ENCODE data around the gene SPTBN4. TPM values are rescaled to one million over a fixed set of nuclear protein-coding genes. Genes with fewer than 3 reads are reported as not detected.
A peak's percentile ranks its signal among the peaks of the same experiment; 100 is the strongest.

Gene SPTBN4
- total RNA-seq, 4 donors from 2014 or later, result 0.18 to 6.6 (median 2.0) TPM

DNA sequence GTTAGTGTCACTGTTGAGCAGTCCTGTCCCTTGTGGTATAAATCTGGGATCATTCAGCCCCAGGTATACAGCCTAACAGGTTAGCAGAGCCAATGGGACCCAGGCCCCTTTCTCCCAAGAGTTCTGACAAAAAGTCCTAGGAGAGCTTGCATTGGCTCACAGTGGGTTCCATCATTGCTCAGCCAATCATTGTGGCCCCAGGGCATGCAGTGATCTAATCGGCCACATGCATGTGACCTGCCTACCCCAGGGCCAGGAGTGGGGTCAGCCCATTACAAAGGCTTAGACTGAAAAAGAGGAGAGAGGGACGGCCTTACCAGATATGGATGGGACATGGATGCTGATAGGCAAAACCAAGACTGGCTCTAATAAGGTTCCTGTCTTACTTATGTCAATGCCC is 41.1 kb downstream of the SPTBN4 start:
- Histone ChIP-seq H3K4me1 (peaks cover 0 to 7% (median 0%) of the 10 kb centered on the region in 4 donors), H3K27ac (no peak overlapping the region), H3K36me3 (no peaks in the 10 kb centered on the region), H3K4me3 (no peak overlapping the region), H3K9me3 (no peaks in the 10 kb centered on the region), H3K27me3 (peaks cover 0 to 9% of the 10 kb centered on the region in 2 donors)
- no peak for TF ChIP-seq POLR2A (IDR thresholded peaks at IDR 0.05)
- TF ChIP-seq, protein P1, sequence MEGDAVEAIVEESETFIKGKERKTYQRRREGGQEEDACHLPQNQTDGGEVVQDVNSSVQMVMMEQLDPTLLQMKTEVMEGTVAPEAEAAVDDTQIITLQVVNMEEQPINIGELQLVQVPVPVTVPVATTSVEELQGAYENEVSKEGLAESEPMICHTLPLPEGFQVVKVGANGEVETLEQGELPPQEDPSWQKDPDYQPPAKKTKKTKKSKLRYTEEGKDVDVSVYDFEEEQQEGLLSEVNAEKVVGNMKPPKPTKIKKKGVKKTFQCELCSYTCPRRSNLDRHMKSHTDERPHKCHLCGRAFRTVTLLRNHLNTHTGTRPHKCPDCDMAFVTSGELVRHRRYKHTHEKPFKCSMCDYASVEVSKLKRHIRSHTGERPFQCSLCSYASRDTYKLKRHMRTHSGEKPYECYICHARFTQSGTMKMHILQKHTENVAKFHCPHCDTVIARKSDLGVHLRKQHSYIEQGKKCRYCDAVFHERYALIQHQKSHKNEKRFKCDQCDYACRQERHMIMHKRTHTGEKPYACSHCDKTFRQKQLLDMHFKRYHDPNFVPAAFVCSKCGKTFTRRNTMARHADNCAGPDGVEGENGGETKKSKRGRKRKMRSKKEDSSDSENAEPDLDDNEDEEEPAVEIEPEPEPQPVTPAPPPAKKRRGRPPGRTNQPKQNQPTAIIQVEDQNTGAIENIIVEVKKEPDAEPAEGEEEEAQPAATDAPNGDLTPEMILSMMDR (IDR thresholded peaks at IDR 0.05), result no peak
- DNase-seq, result no peak

DNA sequence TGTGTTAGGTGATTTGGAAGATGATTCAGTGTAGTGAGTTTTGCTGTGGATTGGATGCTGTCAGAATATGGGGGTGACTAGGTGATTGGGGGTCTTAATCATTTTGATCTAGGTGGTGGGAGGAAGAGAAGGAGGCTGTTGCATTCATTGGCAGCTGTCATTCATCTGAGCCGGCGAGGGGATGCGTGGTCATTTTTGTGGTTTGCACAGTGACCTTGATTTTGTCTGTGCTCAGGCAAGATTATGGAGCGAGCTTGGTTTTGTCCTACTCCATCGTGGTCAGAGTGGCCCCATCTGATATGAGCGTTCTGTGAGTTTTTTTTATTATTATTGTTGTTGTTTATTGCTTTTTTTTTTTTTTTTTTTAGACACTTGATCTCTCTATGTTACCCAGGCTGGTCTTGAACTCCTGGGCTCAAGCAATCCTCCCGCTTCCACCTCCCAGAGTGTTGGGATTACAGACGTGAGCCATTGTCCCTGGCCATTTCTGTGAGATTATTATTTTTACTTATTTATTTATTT is 42.0 kb downstream of the SPTBN4 start:
- no peak for DNase-seq
- no peak overlapping the region for H3K4me3 ChIP-seq
- H3K36me3 ChIP-seq, result no peaks in the 10 kb centered on the region
- no peak for TF ChIP-seq POLR2A (IDR thresholded peaks at IDR 0.05)
- TF ChIP-seq, protein P1 (IDR thresholded peaks at IDR 0.05), result no peak
- peaks cover 0 to 18% of the 10 kb centered on the region in 2 donors for H3K27me3 ChIP-seq
- peaks cover 0 to 10% (median 0%) of the 10 kb centered on the region in 4 donors for H3K4me1 ChIP-seq
- no peaks in the 10 kb centered on the region for H3K9me3 ChIP-seq
- no peak overlapping the region for H3K27ac ChIP-seq

DNA sequence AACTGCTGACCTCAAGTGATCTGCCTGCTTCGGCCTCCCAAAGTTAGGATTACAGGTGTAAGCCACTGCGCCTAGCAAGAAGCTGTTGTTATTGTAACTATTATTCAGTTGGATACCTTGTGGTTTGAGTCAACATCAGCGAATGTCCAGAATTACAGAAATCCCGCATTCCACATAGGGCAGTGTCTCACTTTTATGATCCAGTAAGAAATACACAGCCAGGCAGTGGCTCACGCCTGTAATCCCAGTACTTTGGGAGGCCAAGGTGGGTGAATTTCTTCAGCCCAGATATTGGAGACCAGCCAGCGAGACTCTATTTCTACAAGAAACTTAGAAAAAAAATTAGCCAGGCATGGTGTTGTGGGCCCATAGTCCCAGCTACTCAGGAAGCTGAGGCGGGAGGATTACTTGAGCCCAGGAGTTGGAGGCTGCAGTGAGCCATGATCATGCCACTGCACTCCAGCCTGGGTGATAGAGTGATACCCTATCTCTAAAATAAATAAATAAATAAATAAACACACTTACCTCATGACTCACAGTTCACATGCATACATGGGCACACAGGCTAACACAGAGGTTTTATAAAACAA is 43.8 kb downstream of the SPTBN4 start:
- TF ChIP-seq, protein P1 (IDR thresholded peaks at IDR 0.05), result no peak
- no peak for TF ChIP-seq POLR2A (IDR thresholded peaks at IDR 0.05)
- H3K27me3 ChIP-seq, result peaks cover 0 to 21% of the 10 kb centered on the region in 2 donors

DNA sequence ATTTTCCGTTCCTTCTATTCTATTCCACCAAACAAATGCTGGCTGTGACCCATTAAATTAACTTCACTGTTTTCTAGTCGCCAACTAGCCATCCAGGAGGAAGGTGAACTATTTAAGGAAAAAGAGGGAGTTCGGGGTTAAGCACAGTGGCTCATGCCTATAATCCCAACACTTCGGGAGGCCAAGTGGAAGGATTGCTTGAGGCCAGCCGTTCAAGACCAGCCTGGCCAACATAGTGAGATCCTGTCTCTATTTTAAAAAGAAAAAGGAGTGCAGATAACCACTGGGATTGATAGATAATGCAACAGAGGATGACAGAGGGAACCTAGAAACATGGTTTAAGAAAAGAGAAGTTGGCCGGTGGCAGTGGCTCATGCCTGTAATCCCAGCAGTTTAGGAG is 44.7 kb downstream of the SPTBN4 start:
- peaks cover 0 to 21% of the 10 kb centered on the region in 2 donors for H3K27me3 ChIP-seq
- no peaks in the 10 kb centered on the region for H3K9me3 ChIP-seq
- DNase-seq, result no peak
- no peaks in the 10 kb centered on the region for H3K36me3 ChIP-seq
- H3K4me3 ChIP-seq, result no peak overlapping the region
- H3K4me1 ChIP-seq, result peaks cover 0 to 10% (median 0%) of the 10 kb centered on the region in 4 donors
- TF ChIP-seq POLR2A (IDR thresholded peaks at IDR 0.05), result no peak
- no peak overlapping the region for H3K27ac ChIP-seq

More for the DNA sequence above, 43.8 kb downstream of the SPTBN4 start:
- DNase-seq, result no peak
- H3K4me1 ChIP-seq, result peaks cover 0 to 10% (median 0%) of the 10 kb centered on the region in 4 donors
- H3K9me3 ChIP-seq, result no peaks in the 10 kb centered on the region
- H3K4me3 ChIP-seq, result no peak overlapping the region
- no peaks in the 10 kb centered on the region for H3K36me3 ChIP-seq
- H3K27ac ChIP-seq, result no peak overlapping the region

DNA sequence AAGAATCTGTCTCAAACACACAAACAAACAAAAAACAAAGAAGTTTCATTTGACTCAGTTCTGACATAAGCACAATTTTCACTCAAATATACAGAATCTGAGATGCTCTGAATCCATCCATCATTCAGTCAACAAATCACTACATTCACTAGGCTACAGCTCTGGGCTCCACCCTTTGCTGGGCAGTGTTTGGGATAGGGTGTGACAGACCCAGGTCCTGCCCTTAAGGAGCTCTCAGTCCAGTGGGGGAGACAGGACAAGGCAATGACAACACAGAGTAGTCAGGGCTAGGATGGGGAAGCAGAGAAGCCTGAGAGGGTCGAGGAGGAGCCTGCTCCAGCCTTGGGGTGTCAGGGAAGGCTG is 45.3 kb downstream of the SPTBN4 start:
- no peak for TF ChIP-seq POLR2A (IDR thresholded peaks at IDR 0.05)
- TF ChIP-seq, protein P1 (IDR thresholded peaks at IDR 0.05), result no peak
- Histone ChIP-seq H3K27ac (no peak overlapping the region), H3K4me3 (no peak overlapping the region), H3K4me1 (peaks cover 0 to 10% (median 0%) of the 10 kb centered on the region in 4 donors), H3K9me3 (no peaks in the 10 kb centered on the region), H3K27me3 (peaks cover 0 to 21% of the 10 kb centered on the region in 2 donors), H3K36me3 (no peaks in the 10 kb centered on the region)
- no peak for DNase-seq

DNA sequence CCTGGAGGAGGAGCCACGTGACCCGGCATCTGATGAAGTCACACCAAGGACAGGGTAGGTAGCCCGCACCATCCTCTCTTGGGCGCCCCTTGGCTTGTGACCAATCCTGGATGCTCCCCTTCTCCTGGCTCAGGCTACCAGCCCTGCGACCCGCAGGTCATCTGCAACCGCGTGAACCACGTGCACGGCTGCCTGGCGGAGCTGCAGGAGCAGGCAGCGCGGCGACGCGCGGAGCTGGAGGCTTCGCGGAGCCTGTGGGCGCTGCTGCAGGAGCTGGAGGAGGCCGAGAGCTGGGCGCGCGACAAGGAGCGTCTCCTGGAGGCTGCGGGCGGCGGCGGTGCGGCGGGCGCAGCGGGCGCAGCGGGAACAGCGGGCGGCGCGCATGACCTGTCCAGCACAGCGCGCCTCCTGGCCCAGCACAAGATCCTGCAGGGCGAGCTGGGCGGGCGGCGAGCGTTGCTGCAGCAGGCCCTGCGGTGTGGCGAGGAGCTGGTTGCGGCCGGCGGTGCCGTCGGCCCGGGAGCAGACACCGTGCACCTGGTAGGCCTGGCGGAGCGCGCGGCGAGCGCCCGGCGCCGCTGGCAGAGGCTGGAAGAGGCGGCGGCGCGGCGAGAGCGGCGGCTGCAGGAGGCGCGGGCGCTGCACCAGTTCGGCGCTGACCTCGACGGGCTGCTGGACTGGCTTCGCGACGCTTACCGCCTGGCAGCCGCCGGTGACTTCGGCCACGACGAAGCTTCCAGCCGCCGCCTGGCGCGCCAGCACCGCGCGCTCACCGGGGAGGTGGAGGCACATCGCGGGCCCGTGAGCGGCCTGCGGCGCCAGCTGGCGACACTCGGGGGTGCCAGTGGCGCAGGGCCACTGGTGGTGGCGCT is 45.9 kb downstream of the SPTBN4 start:
- TF ChIP-seq POLR2A (IDR thresholded peaks at IDR 0.05), result no peak
- TF ChIP-seq, protein P1 (IDR thresholded peaks at IDR 0.05), result no peak
- H3K4me3 ChIP-seq, result peak overlapping the region in 2 of 4 donors; percentile 18 to 25
- peaks cover 0 to 10% (median 0%) of the 10 kb centered on the region in 4 donors for H3K4me1 ChIP-seq
- no peak overlapping the region for H3K27ac ChIP-seq
- no peaks in the 10 kb centered on the region for H3K36me3 ChIP-seq
- peaks cover 0 to 21% of the 10 kb centered on the region in 2 donors for H3K27me3 ChIP-seq
- H3K9me3 ChIP-seq, result no peaks in the 10 kb centered on the region
- DNase-seq, result no peak

All from Peyer's patch (tissue), 4 donors.